Measurements from ENCODE around the gene ZNF778.
"Not testable (repeated sequence)": the region's sequence is repeated elsewhere in the genome, so short reads cannot be mapped to it uniquely, and the experiment has no call there.

Gene ZNF778

GRCh38 chr16:89183463-89183862 is 34.0 kb upstream of the ZNF778 start:
- no peak for DNase-seq

- no peak for DNase-seq
These were observed 33.4 kb upstream of the ZNF778 start for GRCh38 chr16:89183975-89184676.

- no peak for DNase-seq
These were observed 32.9 kb upstream of the ZNF778 start for GRCh38 chr16:89184677-89184932.

- no peak for DNase-seq
These were observed 32.3 kb upstream of the ZNF778 start for GRCh38 chr16:89184933-89185794.

GRCh38 chr16:89185887-89186592 is 31.5 kb upstream of the ZNF778 start:
- DNase-seq = not testable (repeated sequence)

GRCh38 chr16:89186593-89187031 is 30.9 kb upstream of the ZNF778 start:
- not testable (repeated sequence) for DNase-seq

GRCh38 chr16:89187032-89187769 is 30.3 kb upstream of the ZNF778 start:
- no peak for DNase-seq

GRCh38 chr16:89187770-89188392 is 29.6 kb upstream of the ZNF778 start:
- no peak for DNase-seq

GRCh38 chr16:89188471-89189357 is 28.8 kb upstream of the ZNF778 start:
- not testable (repeated sequence) for DNase-seq

- DNase-seq = no peak
These were observed 28.0 kb upstream of the ZNF778 start for GRCh38 chr16:89189358-89190025.

- DNase-seq = no peak
These were observed 27.1 kb upstream of the ZNF778 start for GRCh38 chr16:89190150-89190958.

- no peak for DNase-seq
These were observed 26.2 kb upstream of the ZNF778 start for GRCh38 chr16:89191033-89191900.

- no peak for DNase-seq
These were observed 25.7 kb upstream of the ZNF778 start for GRCh38 chr16:89191901-89192185.

GRCh38 chr16:89192186-89192955 is 25.1 kb upstream of the ZNF778 start:
- peak; percentile 84 for DNase-seq

GRCh38 chr16:89192956-89193575 is 24.4 kb upstream of the ZNF778 start:
- peak; percentile 64 for DNase-seq

- no peak for DNase-seq
These were observed 23.8 kb upstream of the ZNF778 start for GRCh38 chr16:89193576-89194293.

Measured in CD4-positive, alpha-beta T cell treated with Interleukin-17A for 4 hours (primary cell).